ENCODE results near the gene RIPK3.

DNA sequence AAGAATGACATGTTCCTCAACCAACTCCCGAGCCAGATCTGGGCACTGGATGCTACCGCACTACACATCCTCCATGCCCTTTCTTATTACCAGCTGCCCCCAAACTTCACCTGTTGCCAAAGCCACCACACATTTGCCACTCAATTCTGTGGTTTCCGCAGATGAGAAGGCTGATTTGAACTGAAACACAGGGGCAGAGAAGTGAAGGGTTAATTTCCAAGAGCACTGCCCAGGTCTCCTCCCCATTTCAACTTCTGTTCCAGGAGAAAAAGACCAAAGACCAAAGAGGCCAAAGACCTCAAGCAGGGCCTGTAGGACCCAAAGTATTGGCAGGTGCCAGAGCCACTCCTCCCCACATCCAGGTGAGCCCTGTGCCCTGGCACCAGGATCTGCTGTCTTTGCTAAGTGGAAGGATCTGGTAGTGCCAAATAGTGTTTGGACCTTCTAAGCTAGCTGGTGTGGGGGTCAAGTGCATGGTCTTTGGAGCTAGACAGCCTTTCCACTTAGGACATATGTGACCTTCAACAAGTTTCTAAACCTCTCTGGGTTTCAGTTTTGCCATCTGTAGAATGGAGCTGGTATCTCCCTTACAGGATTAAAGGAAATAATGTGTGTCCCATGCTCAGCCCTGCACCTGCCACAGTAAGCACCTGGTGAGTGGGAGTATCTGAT, 48.2 kb downstream of the RIPK3 start:
- TF ChIP-seq, protein P1, sequence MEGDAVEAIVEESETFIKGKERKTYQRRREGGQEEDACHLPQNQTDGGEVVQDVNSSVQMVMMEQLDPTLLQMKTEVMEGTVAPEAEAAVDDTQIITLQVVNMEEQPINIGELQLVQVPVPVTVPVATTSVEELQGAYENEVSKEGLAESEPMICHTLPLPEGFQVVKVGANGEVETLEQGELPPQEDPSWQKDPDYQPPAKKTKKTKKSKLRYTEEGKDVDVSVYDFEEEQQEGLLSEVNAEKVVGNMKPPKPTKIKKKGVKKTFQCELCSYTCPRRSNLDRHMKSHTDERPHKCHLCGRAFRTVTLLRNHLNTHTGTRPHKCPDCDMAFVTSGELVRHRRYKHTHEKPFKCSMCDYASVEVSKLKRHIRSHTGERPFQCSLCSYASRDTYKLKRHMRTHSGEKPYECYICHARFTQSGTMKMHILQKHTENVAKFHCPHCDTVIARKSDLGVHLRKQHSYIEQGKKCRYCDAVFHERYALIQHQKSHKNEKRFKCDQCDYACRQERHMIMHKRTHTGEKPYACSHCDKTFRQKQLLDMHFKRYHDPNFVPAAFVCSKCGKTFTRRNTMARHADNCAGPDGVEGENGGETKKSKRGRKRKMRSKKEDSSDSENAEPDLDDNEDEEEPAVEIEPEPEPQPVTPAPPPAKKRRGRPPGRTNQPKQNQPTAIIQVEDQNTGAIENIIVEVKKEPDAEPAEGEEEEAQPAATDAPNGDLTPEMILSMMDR (IDR thresholded peaks at IDR 0.05; ENCODE audit: poor library complexity) = no peak
- TF ChIP-seq EZH2 (IDR thresholded peaks at IDR 0.05; ENCODE audit: borderline replicate concordance) (no peak), EZH2phosphoT487 (IDR thresholded peaks at IDR 0.05; ENCODE audit: low read depth, severe bottlenecking, unreplicated experiment) (no peak)
